NCI-H2227 (cell line): ENCODE results near the gene EHBP1.
"Not testable (repeated sequence)": the region's sequence is repeated elsewhere in the genome, so short reads cannot be mapped to it uniquely, and the experiment has no call there.

Experiments
- DNase-seq: peaks from one replicate; lab custom pipeline; 2025; ENCODE audit not compliant: unreplicated experiment; lab: John Stamatoyannopoulos, UW

EHBP1 gene

GRCh38 chr2:63058144-63058920 is 352.8 kb downstream of the EHBP1 start:
- DNase-seq: no peak

DNA sequence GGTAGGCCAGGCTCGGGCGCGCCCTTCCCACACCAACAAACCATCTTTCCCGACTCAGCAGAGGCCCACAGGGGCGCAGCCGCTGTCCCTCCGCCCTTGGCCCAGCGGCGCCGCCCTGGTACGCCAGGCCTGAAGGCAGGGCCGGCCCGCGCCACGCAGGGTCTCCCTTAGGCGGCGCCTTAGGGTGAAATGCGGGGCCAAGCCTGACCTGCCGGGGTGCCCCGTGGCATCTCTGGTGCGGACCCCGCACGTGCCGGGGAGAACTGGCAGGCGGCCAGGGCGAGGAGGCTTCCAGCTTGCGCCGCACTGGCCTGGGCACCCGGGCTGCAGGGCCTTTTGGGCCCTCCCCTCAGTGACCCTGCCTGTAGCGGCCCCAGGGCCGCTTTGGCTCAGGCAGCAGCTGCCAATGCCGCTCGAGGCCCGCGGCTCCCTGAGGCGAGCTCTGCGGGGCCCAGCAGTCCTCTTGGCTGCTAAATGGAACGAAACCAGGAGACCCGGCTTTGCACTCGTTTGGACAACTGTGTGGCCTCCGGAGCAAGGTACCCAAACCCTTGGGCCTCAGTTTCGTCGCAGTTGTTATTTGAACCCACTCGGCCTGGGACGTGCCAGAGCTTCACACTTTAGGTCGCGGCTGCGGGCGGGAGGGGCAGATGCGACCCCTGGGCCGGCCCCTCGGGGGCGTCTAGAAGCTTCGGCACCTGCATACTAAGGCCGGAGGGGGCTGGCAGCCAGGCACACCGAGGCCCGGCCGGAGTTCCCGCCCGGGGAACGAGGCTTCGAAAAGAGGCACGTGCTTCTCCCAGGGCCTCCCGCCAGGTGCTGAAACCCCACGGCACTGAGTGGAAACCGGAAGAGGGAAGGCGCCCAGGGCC is 353.6 kb downstream of the EHBP1 start:
- no peak for DNase-seq

DNA sequence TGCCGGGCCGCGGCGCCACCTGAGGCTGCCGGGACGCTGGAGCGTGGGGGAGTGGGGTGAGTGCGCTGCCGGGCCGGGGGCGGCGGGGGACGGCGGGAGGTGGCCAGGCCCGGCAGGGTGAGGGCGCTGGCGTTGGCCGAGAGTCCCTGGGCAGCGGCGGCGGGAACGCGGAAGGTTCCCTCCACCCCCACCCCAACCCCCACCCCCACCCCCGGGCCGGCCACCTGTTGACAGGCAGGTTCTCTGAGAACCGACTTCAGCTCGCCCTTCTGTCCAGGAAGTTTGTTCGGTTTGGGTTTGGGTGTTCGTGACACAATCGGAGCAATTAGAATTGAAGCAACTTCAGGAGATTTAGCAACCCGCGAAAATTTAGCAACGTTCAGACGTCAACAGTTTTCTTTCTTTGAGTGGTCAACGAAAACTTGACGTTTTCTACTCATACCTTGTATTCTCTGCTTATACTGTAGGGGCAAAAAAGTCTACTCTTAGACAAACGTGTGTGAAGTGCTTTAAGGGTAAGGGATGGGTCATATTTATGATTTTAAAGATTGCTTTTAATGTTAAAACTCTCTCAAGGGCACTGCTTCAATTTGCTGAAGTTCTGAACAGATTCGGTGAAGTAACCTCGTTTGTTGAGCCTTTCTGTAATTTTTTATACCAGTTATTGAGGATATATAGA is 354.4 kb downstream of the EHBP1 start:
- DNase-seq: peak; percentile 9

GRCh38 chr2:63060472-63060991 is 355.0 kb downstream of the EHBP1 start:
- no peak for DNase-seq

GRCh38 chr2:63064197-63064596 is 358.7 kb downstream of the EHBP1 start:
- no peak for DNase-seq

- no peak for DNase-seq
These were observed 359.1 kb downstream of the EHBP1 start for GRCh38 chr2:63064661-63065060.

DNA sequence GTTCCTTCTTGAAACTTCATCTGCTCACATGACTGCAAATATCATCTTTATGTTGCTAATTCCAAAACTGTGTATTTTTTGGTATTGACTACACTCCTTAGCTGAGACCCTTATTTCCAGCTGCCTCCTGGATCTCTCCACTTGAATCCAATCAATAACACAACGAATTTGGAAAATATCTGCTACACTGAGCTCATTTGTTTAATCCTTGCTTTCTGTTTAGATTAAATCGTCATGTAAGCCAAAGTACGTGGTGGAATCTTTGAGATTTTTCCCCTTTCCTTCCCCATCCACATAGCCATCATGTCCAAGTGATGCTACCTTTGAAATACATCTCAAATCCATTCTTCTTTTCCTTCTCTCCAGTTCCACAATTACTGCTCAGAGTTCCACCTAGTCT is 360.8 kb downstream of the EHBP1 start:
- DNase-seq: no peak

GRCh38 chr2:63066838-63067237 is 361.3 kb downstream of the EHBP1 start:
- DNase-seq: no peak

GRCh38 chr2:63071664-63072063 is 366.2 kb downstream of the EHBP1 start:
- no peak for DNase-seq

GRCh38 chr2:63073994-63074393 is 368.5 kb downstream of the EHBP1 start:
- no peak for DNase-seq

- not testable (repeated sequence) for DNase-seq
These were observed 368.9 kb downstream of the EHBP1 start for GRCh38 chr2:63074399-63074798.

- no peak for DNase-seq
These were observed 373.5 kb downstream of the EHBP1 start for GRCh38 chr2:63078852-63079606.

GRCh38 chr2:63081404-63081803 is 375.9 kb downstream of the EHBP1 start:
- DNase-seq: no peak

- DNase-seq: no peak
These were observed 381.2 kb downstream of the EHBP1 start for GRCh38 chr2:63086687-63087086.

- DNase-seq: no peak
These were observed 386.9 kb downstream of the EHBP1 start for GRCh38 chr2:63092401-63092800.

DNA sequence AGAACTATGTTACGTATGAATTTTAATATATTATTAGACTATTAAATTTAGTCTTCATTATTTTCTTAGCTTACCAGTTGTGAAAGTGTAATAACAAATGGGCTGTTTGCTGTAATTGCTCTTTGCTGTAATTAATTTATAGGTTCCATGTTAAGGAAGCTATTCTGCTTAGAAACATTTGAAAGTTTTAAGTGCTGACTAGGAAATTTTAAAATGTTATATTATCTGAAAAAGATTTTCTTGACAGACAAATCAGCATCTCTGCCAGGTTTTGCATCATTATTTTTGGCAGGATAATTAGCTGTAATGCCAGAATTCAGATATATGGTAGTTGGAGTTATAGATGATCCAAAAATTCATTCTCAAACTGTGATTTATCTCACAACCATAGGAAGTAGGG is 387.3 kb downstream of the EHBP1 start:
- no peak for DNase-seq

DNA sequence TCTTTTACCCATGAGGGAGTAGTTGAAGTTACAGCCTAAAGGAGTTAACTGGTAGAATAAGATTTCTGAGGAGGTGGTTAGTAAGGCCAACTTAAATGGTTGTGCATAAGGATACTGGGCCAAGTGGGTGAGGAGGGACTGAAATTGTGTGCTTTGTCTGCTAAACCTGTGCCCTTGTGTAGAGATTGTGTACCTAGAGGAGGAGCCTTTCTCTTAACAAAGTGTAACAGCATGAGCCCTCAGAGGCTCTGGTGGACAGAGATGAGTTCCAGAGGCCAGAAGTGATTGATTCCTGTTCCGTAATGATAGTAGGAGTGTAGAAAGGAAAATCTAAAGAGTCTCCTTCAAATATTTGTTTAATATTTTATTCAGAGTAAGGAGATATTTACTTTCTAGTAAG is 388.0 kb downstream of the EHBP1 start:
- DNase-seq: no peak
